ENCODE measurements around the gene SCTR.

Gene SCTR

GRCh38 chr2:119518401-119519056 is 5.8 kb downstream of the SCTR start:
- TF ChIP-seq CTCF (IDR thresholded peaks at IDR 0.05) = no peak
- peaks cover 0 to 5% (median 0%) of the 10 kb centered on the region in 4 donors for H3K4me1 ChIP-seq
- H3K27ac ChIP-seq = no peak overlapping the region
- DNase-seq = no peak
- no peak overlapping the region for H3K4me3 ChIP-seq
- no peaks in the 10 kb centered on the region for H3K36me3 ChIP-seq
- no peaks in the 10 kb centered on the region for H3K9me3 ChIP-seq
- intact Hi-C loops (cut with DNase I; ENCODE audit: low total_unique reads) = no loop called here
- H3K27me3 ChIP-seq = peaks cover 0 to 19% of the 10 kb centered on the region in 2 donors

- Histone ChIP-seq H3K27me3 (peaks cover 0 to 8% of the 10 kb centered on the region in 2 donors), H3K4me1 (no peaks in the 10 kb centered on the region), H3K4me3 (no peak overlapping the region), H3K27ac (no peak overlapping the region), H3K9me3 (no peaks in the 10 kb centered on the region), H3K36me3 (no peaks in the 10 kb centered on the region)
- intact Hi-C loops (cut with DNase I; ENCODE audit: low total_unique reads) = no loop called here
- peak; percentile 29 to 34 for TF ChIP-seq CTCF (IDR thresholded peaks at IDR 0.05)
- peak in 1 of 2 donors; percentile 37 for DNase-seq
Measured at GRCh38 chr2:119517433-119517832, 6.8 kb downstream of the SCTR start.

GRCh38 chr2:119516121-119516520 is 8.2 kb downstream of the SCTR start:
- H3K27ac ChIP-seq = no peak overlapping the region
- intact Hi-C loops (cut with DNase I; ENCODE audit: low total_unique reads) = no loop called here
- no peak for TF ChIP-seq CTCF (IDR thresholded peaks at IDR 0.05)
- H3K36me3 ChIP-seq = no peaks in the 10 kb centered on the region
- no peaks in the 10 kb centered on the region for H3K27me3 ChIP-seq
- no peak for DNase-seq
- H3K4me1 ChIP-seq = no peaks in the 10 kb centered on the region
- no peak overlapping the region for H3K4me3 ChIP-seq
- H3K9me3 ChIP-seq = no peaks in the 10 kb centered on the region

GRCh38 chr2:119513832-119514231 is 10.5 kb downstream of the SCTR start:
- no peaks in the 10 kb centered on the region for H3K27me3 ChIP-seq
- H3K4me3 ChIP-seq = no peak overlapping the region
- no peak overlapping the region for H3K27ac ChIP-seq
- H3K9me3 ChIP-seq = no peaks in the 10 kb centered on the region
- DNase-seq = no peak
- H3K36me3 ChIP-seq = no peaks in the 10 kb centered on the region
- intact Hi-C loops (cut with DNase I; ENCODE audit: low total_unique reads) = no loop called here
- TF ChIP-seq CTCF (IDR thresholded peaks at IDR 0.05) = no peak
- no peaks in the 10 kb centered on the region for H3K4me1 ChIP-seq

GRCh38 chr2:119512946-119513345 is 11.3 kb downstream of the SCTR start:
- Histone ChIP-seq H3K27ac (no peak overlapping the region), H3K27me3 (no peaks in the 10 kb centered on the region), H3K36me3 (no peaks in the 10 kb centered on the region), H3K9me3 (no peaks in the 10 kb centered on the region), H3K4me3 (no peak overlapping the region), H3K4me1 (no peaks in the 10 kb centered on the region)
- DNase-seq = no peak
- intact Hi-C loops (cut with DNase I; ENCODE audit: low total_unique reads) = no loop called here
- TF ChIP-seq CTCF (IDR thresholded peaks at IDR 0.05) = no peak

- no peaks in the 10 kb centered on the region for H3K4me1 ChIP-seq
- TF ChIP-seq CTCF (IDR thresholded peaks at IDR 0.05) = no peak
- intact Hi-C loops (cut with DNase I; ENCODE audit: low total_unique reads) = no loop called here
Measured at GRCh38 chr2:119511989-119512388, 12.3 kb downstream of the SCTR start.

More at GRCh38 chr2:119511989-119512388, 12.3 kb downstream of the SCTR start:
- H3K27me3 ChIP-seq = no peaks in the 10 kb centered on the region
- no peak for DNase-seq
- H3K4me3 ChIP-seq = no peak overlapping the region
- no peaks in the 10 kb centered on the region for H3K9me3 ChIP-seq
- H3K36me3 ChIP-seq = no peaks in the 10 kb centered on the region
- H3K27ac ChIP-seq = no peak overlapping the region

Measured in tibial artery (tissue), 4 donors.